Transverse colon (tissue), 3 donors: ENCODE data around the gene KCNK5.

ENCODE experiments used
- POLR2A ChIP-seq: fragments of 450-650 bp; IDR thresholded peaks from one replicate; pipeline ENCODE4 v1.6.1; 2016; ENCODE audit warnings: antibody characterized with exemption, mild to moderate bottlenecking, moderate library complexity
- POLR2AphosphoS5 ChIP-seq, 3 donors: sonication (generic); formaldehyde crosslinking; IDR thresholded peaks; one replicate each; pipeline ENCODE4 v1.6.1; 2016; ENCODE audit warnings: antibody characterized with exemption in 3 of 3

DNA sequence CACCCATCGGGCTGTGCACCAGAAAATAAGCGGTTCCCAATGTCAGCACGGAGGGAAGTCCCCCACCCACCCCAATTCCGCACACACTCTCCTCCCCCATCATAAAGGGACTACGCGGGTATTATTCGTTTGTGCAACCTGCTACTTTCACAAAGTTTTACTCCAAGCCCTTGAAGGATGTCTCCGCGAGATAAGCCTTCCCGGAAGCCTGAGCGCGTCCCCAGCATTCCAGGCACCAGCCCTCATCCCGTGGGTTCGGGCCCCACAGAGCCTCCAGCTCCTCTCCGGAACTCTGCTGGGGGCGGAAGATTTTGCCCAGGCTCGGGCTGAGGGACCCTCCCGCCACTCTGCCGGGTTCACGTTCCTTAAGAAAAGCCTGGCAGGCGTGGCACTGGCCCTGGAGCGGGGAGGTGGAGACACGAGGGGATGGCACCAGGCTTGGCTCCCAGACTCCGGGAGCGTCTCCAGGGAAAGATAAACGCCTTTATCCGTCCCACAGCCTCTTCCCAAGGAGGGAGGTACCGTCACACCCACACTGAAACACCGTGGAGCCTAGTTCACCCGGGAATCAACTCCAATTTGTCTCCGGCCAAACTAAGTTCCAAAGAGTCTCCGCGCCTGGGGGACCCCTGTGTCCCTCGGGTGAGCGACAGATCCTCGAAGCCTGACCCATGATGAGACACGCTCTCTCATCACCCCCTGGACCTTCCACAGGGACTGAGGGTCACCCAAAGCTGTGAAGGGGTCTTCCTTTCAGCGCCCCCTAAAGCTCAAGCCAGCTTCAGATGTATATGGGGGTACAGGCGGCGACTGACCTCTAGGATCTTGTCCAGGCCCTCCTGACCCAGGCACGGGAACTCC lies 934 bp downstream of the KCNK5 start:
- no peak for TF ChIP-seq POLR2AphosphoS5 (IDR thresholded peaks at IDR 0.05)
- TF ChIP-seq POLR2A, result no peak
